Breast epithelium (tissue), 3 donors: ENCODE results near the gene NCOA6.

ENCODE experiments used
- CTCF ChIP-seq, 3 donors: fragments of 450-650 bp; IDR thresholded peaks; one replicate each; pipeline ENCODE4 v1.5.1; 2016 to 2017; ENCODE audit warnings: antibody characterized with exemption in 3 of 3, mild to moderate bottlenecking in 3 of 3, moderate library complexity in 3 of 3
- POLR2A ChIP-seq: fragments of 450-650 bp; IDR thresholded peaks from one replicate; pipeline ENCODE4 v1.6.1; 2016; ENCODE audit warnings: antibody characterized with exemption, mild to moderate bottlenecking, moderate library complexity
- POLR2AphosphoS5 ChIP-seq, 3 donors: sonication (generic); formaldehyde crosslinking; IDR thresholded peaks; one replicate each; pipeline ENCODE4 v1.6.1; 2017; ENCODE audit warnings: antibody characterized with exemption in 3 of 3

GRCh38 chr20:34781220-34781619 lies 44.2 kb downstream of the NCOA6 start:
- TF ChIP-seq POLR2AphosphoS5 (IDR thresholded peaks at IDR 0.05) (no peak), POLR2A (no peak), CTCF (IDR thresholded peaks at IDR 0.05) (no peak)
